ENCODE results near the gene UGT1A8.

Gene UGT1A8

GRCh38 chr2:233705911-233706506, 88.6 kb downstream of the UGT1A8 start:
- no peak for TF ChIP-seq CTCF (IDR thresholded peaks at IDR 0.05)
- Histone ChIP-seq H3K27me3 (no peaks in the 10 kb centered on the region), H3K4me3 (ENCODE audit: low read depth in 1 of 2, low read length in 1 of 2) (no peak overlapping the region), H3K9me3 (no peaks in the 10 kb centered on the region), H3K27ac (no peak overlapping the region), H3K4me1 (ENCODE audit: control insufficient read depth in 1 of 2, insufficient read depth in 1 of 2, low read depth in 1 of 2, low read length in 1 of 2) (no peaks in the 10 kb centered on the region), H3K36me3 (no peaks in the 10 kb centered on the region)

- Histone ChIP-seq H3K36me3 (no peaks in the 10 kb centered on the region), H3K4me1 (ENCODE audit: control insufficient read depth in 1 of 2, insufficient read depth in 1 of 2, low read depth in 1 of 2, low read length in 1 of 2) (no peaks in the 10 kb centered on the region), H3K4me3 (ENCODE audit: low read depth in 1 of 2, low read length in 1 of 2) (no peak overlapping the region), H3K27ac (no peak overlapping the region), H3K27me3 (no peaks in the 10 kb centered on the region), H3K9me3 (no peaks in the 10 kb centered on the region)
- no peak for TF ChIP-seq CTCF (IDR thresholded peaks at IDR 0.05)
These were observed 89.3 kb downstream of the UGT1A8 start for GRCh38 chr2:233706720-233707119.

- H3K36me3 ChIP-seq, result no peaks in the 10 kb centered on the region
- no peaks in the 10 kb centered on the region for H3K9me3 ChIP-seq
- H3K4me3 ChIP-seq (ENCODE audit: low read depth in 1 of 2, low read length in 1 of 2), result no peak overlapping the region
- H3K4me1 ChIP-seq (ENCODE audit: control insufficient read depth in 1 of 2, insufficient read depth in 1 of 2, low read depth in 1 of 2, low read length in 1 of 2), result no peaks in the 10 kb centered on the region
- no peak for TF ChIP-seq CTCF (IDR thresholded peaks at IDR 0.05)
- no peaks in the 10 kb centered on the region for H3K27me3 ChIP-seq
- no peak overlapping the region for H3K27ac ChIP-seq
These were observed 90.7 kb downstream of the UGT1A8 start for GRCh38 chr2:233707940-233708644.

GRCh38 chr2:233708942-233709341, 91.5 kb downstream of the UGT1A8 start:
- Histone ChIP-seq H3K4me3 (ENCODE audit: low read depth in 1 of 2, low read length in 1 of 2) (no peak overlapping the region), H3K4me1 (ENCODE audit: control insufficient read depth in 1 of 2, insufficient read depth in 1 of 2, low read depth in 1 of 2, low read length in 1 of 2) (no peaks in the 10 kb centered on the region), H3K27ac (no peak overlapping the region), H3K36me3 (no peaks in the 10 kb centered on the region), H3K27me3 (no peaks in the 10 kb centered on the region), H3K9me3 (no peaks in the 10 kb centered on the region)
- no peak for TF ChIP-seq CTCF (IDR thresholded peaks at IDR 0.05)

- peak; percentile 13 for TF ChIP-seq CTCF (IDR thresholded peaks at IDR 0.05)
- no peak overlapping the region for H3K4me3 ChIP-seq (ENCODE audit: low read depth in 1 of 2, low read length in 1 of 2)
- H3K27ac ChIP-seq, result no peak overlapping the region
- H3K36me3 ChIP-seq, result no peaks in the 10 kb centered on the region
- peaks cover 3% of the 10 kb centered on the region for H3K27me3 ChIP-seq
- H3K4me1 ChIP-seq (ENCODE audit: control insufficient read depth in 1 of 2, insufficient read depth in 1 of 2, low read depth in 1 of 2, low read length in 1 of 2), result no peaks in the 10 kb centered on the region
- no peaks in the 10 kb centered on the region for H3K9me3 ChIP-seq
These were observed 94.0 kb downstream of the UGT1A8 start for GRCh38 chr2:233711312-233712008.

All from neutrophil (primary cell).